H1 (cell line): Measurements from ENCODE around the gene EIF2S2. TPM values are rescaled to one million over a fixed set of nuclear protein-coding genes. Genes with fewer than 3 reads are reported as not detected.

Experiments used
- CTCF ChIA-PET: fragments of 300-600 bp; sonication (Branson Sonifier 250); formaldehyde crosslinking; loops from one replicate; lab custom pipeline; 2021; ENCODE audit not compliant: partially characterized antibody; lab: Charles Lee
- POLR2A ChIA-PET: fragments of 300-600 bp; sonication (Branson Sonifier 250); formaldehyde crosslinking; loops from one replicate; lab custom pipeline; 2021; ENCODE audit warnings: inconsistent platforms; ENCODE audit not compliant: partially characterized antibody; lab: Charles Lee
- DNase-seq, 2 experiments: peaks; one replicate each; pipeline versions ENCODE4 v3.0.0 to v3.0.0-alpha.2; 2010 to 2022; ENCODE audit warnings: low spot score in 2 of 2, low read depth in 1 of 2, mixed read lengths in 1 of 2
- FAIRE-seq: peaks from 2 replicates; lab custom pipeline; 2011; peaks lifted over from hg19 to GRCh38; lab: Jason Lieb, UNC
- H2AFZ ChIP-seq: 2 replicates; pipeline ENCODE4 v1.8.1; 2012; ENCODE audit warnings: low read length, inconsistent platforms
- H2AK5ac ChIP-seq: 2 replicates; pipeline ENCODE4 v1.6.1; 2013; ENCODE audit warnings: low read depth, low read length
- H2BK120ac ChIP-seq: replicated peaks from 2 replicates; pipeline ENCODE3; 2013; ENCODE audit warnings: low read depth, low read length, inconsistent platforms
- H2BK12ac ChIP-seq: 2 replicates; pipeline ENCODE4 v1.6.1; 2013; ENCODE audit warnings: low read depth, low read length
- H2BK15ac ChIP-seq: 2 replicates; pipeline ENCODE4 v1.6.1; 2013; ENCODE audit warnings: low read length
- H2BK20ac ChIP-seq: 2 replicates; pipeline ENCODE4 v1.6.1; 2013; ENCODE audit warnings: low read length
- H2BK5ac ChIP-seq: 2 replicates; pipeline ENCODE4 v1.6.1; 2013; ENCODE audit warnings: low read depth, low read length
- H3K14ac ChIP-seq: 2 replicates; pipeline ENCODE4 v1.6.1; 2013; ENCODE audit warnings: inconsistent platforms; ENCODE audit not compliant: insufficient read length
- H3K18ac ChIP-seq: 2 replicates; pipeline ENCODE4 v1.6.1; 2013; ENCODE audit warnings: low read length; ENCODE audit errors: extremely low read depth
- H3K23ac ChIP-seq: 2 replicates; pipeline ENCODE4 v1.6.1; 2013; ENCODE audit warnings: inconsistent platforms; ENCODE audit not compliant: insufficient read length
- H3K23me2 ChIP-seq: 2 replicates; pipeline ENCODE4 v1.6.1; 2013; ENCODE audit warnings: low read depth, low read length
- H3K27ac ChIP-seq: 2 replicates; pipeline ENCODE4 v1.6.1; 2011; ENCODE audit warnings: low read depth, low read length, inconsistent platforms
- H3K27me3 ChIP-seq, 4 experiments: replicated peaks in 1 of 4; 1 replicate in 1 of 4; 2 replicates in 3 of 4; pipeline versions ENCODE4 v1.6.1 to v1.8.1; 2011 to 2013; ENCODE audit warnings: low read length in 3 of 4, mild to moderate bottlenecking in 3 of 4, inconsistent platforms in 2 of 4, mixed read lengths in 2 of 4, moderate library complexity in 1 of 4; ENCODE audit not compliant: control insufficient read depth in 3 of 4, insufficient read depth in 3 of 4; ENCODE audit errors: extremely low read depth in 1 of 4
- H3K36me3 ChIP-seq, 4 experiments: 2 replicates each; pipeline versions ENCODE4 v1.6.1 to v1.8.1; 2011 to 2013; ENCODE audit warnings: mild to moderate bottlenecking in 4 of 4, low read length in 3 of 4, moderate library complexity in 2 of 4, control low read depth in 1 of 4, inconsistent platforms in 1 of 4; ENCODE audit not compliant: insufficient read depth in 4 of 4, control insufficient read depth in 2 of 4
- H3K4ac ChIP-seq: replicated peaks from 2 replicates; pipeline ENCODE3; 2013; ENCODE audit warnings: low read length, low read depth, mixed read lengths, inconsistent platforms; ENCODE audit not compliant: insufficient read length
- H3K4me1 ChIP-seq, 4 experiments: replicated peaks in 1 of 4; 1 replicate in 1 of 4; 2 replicates in 3 of 4; pipeline versions ENCODE4 v1.6.1 to v1.8.1; 2011 to 2013; ENCODE audit warnings: low read length in 3 of 4, inconsistent platforms in 2 of 4, mixed read lengths in 1 of 4; ENCODE audit not compliant: insufficient read depth in 4 of 4, control insufficient read depth in 3 of 4
- H3K4me2 ChIP-seq, 2 experiments: 2 replicates each; pipeline versions ENCODE4 v1.6.1 to v1.8.1; 2011 to 2013; ENCODE audit warnings: low read depth in 2 of 2, low read length in 2 of 2, control low read depth in 1 of 2, inconsistent platforms in 1 of 2, mild to moderate bottlenecking in 1 of 2; ENCODE audit not compliant: insufficient read depth in 1 of 2
- H3K4me3 ChIP-seq, 4 experiments: fragments of 200-600, 300-600 bp in 1 of 4; sonication (generic), shearing (Covaris generic), sonication (Bioruptor Twin) in 1 of 4; 2 replicates each; pipeline versions ENCODE4 v1.5.1 to v1.8.1; 2011 to 2016; ENCODE audit warnings: low read length in 4 of 4, low read depth in 3 of 4, control low read depth in 2 of 4, inconsistent platforms in 2 of 4, mild to moderate bottlenecking in 2 of 4, mixed read lengths in 1 of 4, moderate library complexity in 1 of 4; ENCODE audit not compliant: insufficient read depth in 2 of 4; ENCODE audit errors: extremely low read depth in 1 of 4
- H3K56ac ChIP-seq: replicated peaks from 2 replicates; pipeline ENCODE3; 2013; ENCODE audit warnings: low read depth, mild to moderate bottlenecking, mixed read lengths, low read length, inconsistent platforms; ENCODE audit not compliant: insufficient read length
- H3K79me1 ChIP-seq: 2 replicates; pipeline ENCODE4 v1.6.1; 2013; ENCODE audit warnings: low read depth, low read length, control low read depth
- H3K79me2 ChIP-seq, 2 experiments: 2 replicates each; pipeline versions ENCODE4 v1.6.1 to v1.8.1; 2012 to 2013; ENCODE audit warnings: low read length in 2 of 2, mild to moderate bottlenecking in 2 of 2, inconsistent platforms in 1 of 2; ENCODE audit not compliant: insufficient read depth in 2 of 2, control insufficient read depth in 1 of 2
- H3K9ac ChIP-seq, 4 experiments: replicated peaks in 1 of 4; 1 replicate in 1 of 4; 2 replicates in 3 of 4; pipeline versions ENCODE4 v1.6.1 to v1.8.1; 2011 to 2013; ENCODE audit warnings: low read depth in 3 of 4, low read length in 3 of 4, control low read depth in 2 of 4, mild to moderate bottlenecking in 2 of 4, moderate library complexity in 2 of 4, inconsistent platforms in 1 of 4; ENCODE audit errors: extremely low read depth in 1 of 4
- H3K9me3 ChIP-seq, 2 experiments: 2 replicates each; pipeline versions ENCODE4 v1.6.1 to v1.8.1; 2012 to 2013; ENCODE audit warnings: mild to moderate bottlenecking in 2 of 2, moderate library complexity in 2 of 2, control low read depth in 1 of 2, inconsistent platforms in 1 of 2, low read depth in 1 of 2, low read length in 1 of 2, mixed read lengths in 1 of 2; ENCODE audit not compliant: insufficient read depth in 2 of 2
- H4K20me1 ChIP-seq, 2 experiments: replicated peaks in 1 of 2; 2 replicates each; pipeline versions ENCODE3 to v1.8.1; 2011 to 2013; ENCODE audit warnings: inconsistent platforms in 2 of 2, low read length in 2 of 2, mild to moderate bottlenecking in 1 of 2; ENCODE audit not compliant: insufficient read depth in 2 of 2, control insufficient read depth in 1 of 2
- H4K5ac ChIP-seq: 2 replicates; pipeline ENCODE4 v1.6.1; 2013; ENCODE audit warnings: low read length, low read depth, mixed read lengths, inconsistent platforms; ENCODE audit not compliant: insufficient read length
- H4K8ac ChIP-seq: 2 replicates; pipeline ENCODE4 v1.8.0; 2013; ENCODE audit warnings: mild to moderate bottlenecking, moderate library complexity, low read length, inconsistent platforms; ENCODE audit not compliant: insufficient read depth; ENCODE audit errors: extremely low read depth
- H4K91ac ChIP-seq: replicated peaks from 2 replicates; pipeline ENCODE3; 2013; ENCODE audit warnings: low read length, mixed read lengths, inconsistent platforms; ENCODE audit not compliant: insufficient read length
- GABPA ChIP-seq: IDR thresholded peaks from 2 replicates; pipeline ENCODE4 v1.6.1; 2011; ENCODE audit warnings: mild to moderate bottlenecking, low read length, moderate library complexity, borderline replicate concordance; ENCODE audit not compliant: insufficient read depth
- KDM5A ChIP-seq: fragments of 200-600 bp; IDR thresholded peaks from 2 replicates; pipeline ENCODE4 v1.7.1; 2012; ENCODE audit warnings: mild to moderate bottlenecking, low read length, inconsistent platforms, mixed read lengths
- TCF12 ChIP-seq: IDR thresholded peaks from 2 replicates; pipeline ENCODE4 v1.6.1; 2011; ENCODE audit warnings: low read depth, mild to moderate bottlenecking, low read length
- WGBS, 2 experiments: shearing (Covaris generic) in 1 of 2; methylation state at CpG; one replicate each; pipeline versions ENCODE4 v1.1.6 to v1.1.7; 2013 to 2015; ENCODE audit warnings: low lambda C conversion rate in 2 of 2, mixed read lengths in 2 of 2, inconsistent platforms in 1 of 2, low coverage in 1 of 2, missing lambda C conversion rate in 1 of 2; ENCODE audit not compliant: insufficient replicate concordance in 2 of 2, insufficient coverage in 1 of 2, insufficient read length in 1 of 2; ENCODE audit errors: extremely low coverage in 1 of 2, missing lambda C conversion rate in 1 of 2; 5-methylcytosine and 5-hydroxymethylcytosine counted together
- polyA plus RNA-seq, 7 experiments: library from polyadenylated mRNA; depleted of rRNA in 3 of 7; stranded (reverse) in 5 of 7; unstranded in 2 of 7; fragments of >200 nt in 5 of 7; fragments of 200-250 nt in 2 of 7; gene quantifications; 1 replicate in 5 of 7; 2 replicates in 1 of 7; 4 replicates in 1 of 7; pipeline versions ENCODE4 v1.2.1 to v1.2.3, GENCODE V29; 2011 to 2013; ENCODE audit warnings: missing spikeins in 2 of 7, mixed read lengths in 2 of 7
- total RNA-seq: library from RNA; stranded (reverse); fragmentation: NEBNext Ultra II Directional; extraction: Animal tissue kit (Norgen Biotek cat#: 25700); gene quantifications from 2 replicates; pipeline ENCODE4 v1.2.1, GENCODE V29; 2021

Gene EIF2S2
- total and polyA plus RNA-seq, 2 of the 8 experiments (the other 6 are each of a cell fraction or from before 2014, with no cell fraction given), result 59.5 to 142 TPM

GRCh38 chr20:34091637-34092200, 20.3 kb downstream of the EIF2S2 start:
- FAIRE-seq (no peak), DNase-seq (no peak)
- no peaks in the 10 kb centered on the region for H3K27me3 ChIP-seq
- peaks cover 22 to 23% of the 10 kb centered on the region in 2 experiments for H4K20me1 ChIP-seq
- H4K5ac ChIP-seq, result no peak overlapping the region
- no peak overlapping the region for H2BK12ac ChIP-seq
- H3K18ac ChIP-seq, result no peak overlapping the region
- H2BK20ac ChIP-seq, result no peak overlapping the region
- no peak overlapping the region for H3K27ac ChIP-seq
- no peak overlapping the region for H3K4me2 ChIP-seq
- no peaks in the 10 kb centered on the region for H3K9me3 ChIP-seq
- H4K8ac ChIP-seq, result no peak overlapping the region
- no peak overlapping the region for H2BK15ac ChIP-seq
- H3K23me2 ChIP-seq, result no peaks in the 10 kb centered on the region
- POLR2A ChIA-PET, result interaction anchor here (1.4 to 14.0 kb wide), 4 partner anchors 10 to 20 kb away, joined by 4 to 236 read pairs (median 24); partner anchors contain the start of gene EIF2S2
- no peaks in the 10 kb centered on the region for H3K4me1 ChIP-seq
- no peak overlapping the region for H2BK120ac ChIP-seq
- no peak overlapping the region for H4K91ac ChIP-seq
- no peak overlapping the region for H3K23ac ChIP-seq
- no peak overlapping the region for H3K14ac ChIP-seq
- no peak overlapping the region for H3K9ac ChIP-seq
- H2AFZ ChIP-seq, result no peak overlapping the region
- WGBS, 2 experiments, result 81% methylated on average over 6 of the region's 6 CpGs; no CpG with 5 or more reads in 1 of the 2 experiments
- CTCF ChIA-PET, result interaction anchor here (0.7 to 1.0 kb wide), 3 partner anchors 16 to 211 kb away, joined by 3 to 4 read pairs (median 4); no protein-coding TSS in a partner anchor
- no peaks in the 10 kb centered on the region; the same call in 1 of the 2 replicates for H3K79me1 ChIP-seq
- peaks cover 0 to 3% of the 10 kb centered on the region in 2 experiments; a peak in 1 of 4 replicates for H3K79me2 ChIP-seq
- H3K4me3 ChIP-seq, result no peak overlapping the region
- peaks cover 28 to 96% (median 78%) of the 10 kb centered on the region in 4 experiments for H3K36me3 ChIP-seq
- no peak overlapping the region for H3K56ac ChIP-seq
- no peak overlapping the region for H3K4ac ChIP-seq
- no peak overlapping the region for H2BK5ac ChIP-seq
- no peak overlapping the region for H2AK5ac ChIP-seq
- TF ChIP-seq TCF12 (no peak), GABPA (no peak), KDM5A (no peak)
